ENCODE results near the gene TSHZ1.

DNA sequence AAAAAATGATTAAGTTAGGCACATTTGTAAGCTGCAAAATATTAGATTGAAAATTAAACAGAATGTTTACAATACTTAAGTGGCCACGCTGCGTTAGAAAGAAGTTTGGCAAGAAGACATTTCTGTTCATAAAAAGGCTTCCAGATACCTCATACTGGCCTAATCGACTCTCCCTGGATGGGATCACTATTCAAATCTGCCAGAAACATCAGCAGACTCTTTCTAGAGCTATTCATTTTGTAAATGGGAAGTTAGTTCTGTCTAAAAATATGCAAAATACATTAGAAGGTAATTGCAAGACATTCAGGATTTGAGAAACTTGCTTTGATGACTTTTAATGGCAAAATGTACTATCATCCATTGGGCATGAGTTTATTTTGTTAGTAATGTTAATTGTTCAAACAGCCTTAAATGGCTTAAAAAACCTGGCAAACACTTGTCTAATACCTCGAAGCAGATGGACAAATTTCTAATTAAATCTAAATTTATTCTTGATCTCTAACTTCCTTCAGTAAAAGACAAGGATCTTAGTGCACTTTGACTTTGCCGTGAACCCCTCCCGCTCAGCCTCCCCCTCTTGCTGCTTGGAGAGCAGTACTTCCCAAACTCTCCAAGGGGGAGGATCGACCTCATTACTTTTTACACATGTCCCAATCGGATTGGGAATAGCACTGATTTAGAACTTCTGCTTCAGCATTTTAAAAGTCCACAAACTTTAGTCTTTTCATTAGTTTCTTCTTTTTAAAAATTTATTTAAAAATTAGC, 113.4 kb downstream of the TSHZ1 start:
- TF ChIP-seq, protein P1, sequence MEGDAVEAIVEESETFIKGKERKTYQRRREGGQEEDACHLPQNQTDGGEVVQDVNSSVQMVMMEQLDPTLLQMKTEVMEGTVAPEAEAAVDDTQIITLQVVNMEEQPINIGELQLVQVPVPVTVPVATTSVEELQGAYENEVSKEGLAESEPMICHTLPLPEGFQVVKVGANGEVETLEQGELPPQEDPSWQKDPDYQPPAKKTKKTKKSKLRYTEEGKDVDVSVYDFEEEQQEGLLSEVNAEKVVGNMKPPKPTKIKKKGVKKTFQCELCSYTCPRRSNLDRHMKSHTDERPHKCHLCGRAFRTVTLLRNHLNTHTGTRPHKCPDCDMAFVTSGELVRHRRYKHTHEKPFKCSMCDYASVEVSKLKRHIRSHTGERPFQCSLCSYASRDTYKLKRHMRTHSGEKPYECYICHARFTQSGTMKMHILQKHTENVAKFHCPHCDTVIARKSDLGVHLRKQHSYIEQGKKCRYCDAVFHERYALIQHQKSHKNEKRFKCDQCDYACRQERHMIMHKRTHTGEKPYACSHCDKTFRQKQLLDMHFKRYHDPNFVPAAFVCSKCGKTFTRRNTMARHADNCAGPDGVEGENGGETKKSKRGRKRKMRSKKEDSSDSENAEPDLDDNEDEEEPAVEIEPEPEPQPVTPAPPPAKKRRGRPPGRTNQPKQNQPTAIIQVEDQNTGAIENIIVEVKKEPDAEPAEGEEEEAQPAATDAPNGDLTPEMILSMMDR (IDR thresholded peaks at IDR 0.05): no peak
- no peak for TF ChIP-seq POLR2A (IDR thresholded peaks at IDR 0.05)
- no peak for TF ChIP-seq POLR2AphosphoS5 (IDR thresholded peaks at IDR 0.05)
- no peak for TF ChIP-seq EP300 (IDR thresholded peaks at IDR 0.05)

Data from gastroesophageal sphincter (tissue), 3 donors.